Activated T-helper 17 cell treated with anti-CD3 and anti-CD28 coated beads, Interleukin-2, amount 50 U/mL, for 72 hours (primary cell): Measurements from ENCODE around the gene KRTAP12-3. TPM values are rescaled to one million over a fixed set of nuclear protein-coding genes. Genes with fewer than 3 reads are reported as not detected.
A peak's percentile ranks its signal among the peaks of the same experiment; 100 is the strongest.
"Not testable (repeated sequence)": the region's sequence is repeated elsewhere in the genome, so short reads cannot be mapped to it uniquely, and the experiment has no call there.

ENCODE experiments used
- ATAC-seq: fragments of 150-1000 bp; cut with Tn5 transposase; replicated peaks from 2 replicates; pipeline ENCODE4 v1.10.0; 2021; ENCODE audit warnings: mild to moderate bottlenecking, moderate library complexity
- H3K27ac Mint-ChIP-seq: one replicate; pipeline ENCODE4 v1.8.0; 2022; ENCODE audit warnings: mixed read lengths
- H3K27me3 Mint-ChIP-seq: one replicate; pipeline ENCODE4 v1.8.0; 2022; ENCODE audit warnings: mixed read lengths
- H3K36me3 Mint-ChIP-seq: one replicate; pipeline ENCODE4 v1.8.0; 2022; ENCODE audit warnings: low read depth, mild to moderate bottlenecking, mixed read lengths
- H3K4me1 Mint-ChIP-seq: one replicate; pipeline ENCODE4 v1.8.0; 2022; ENCODE audit warnings: mixed read lengths
- H3K4me3 Mint-ChIP-seq: one replicate; pipeline ENCODE4 v1.8.0; 2022; ENCODE audit warnings: mild to moderate bottlenecking, mixed read lengths
- H3K9me3 Mint-ChIP-seq: one replicate; pipeline ENCODE4 v1.8.0; 2022; ENCODE audit warnings: mixed read lengths
- total RNA-seq, 2 donors: library from RNA; stranded (reverse); gene quantifications; one replicate each; pipeline ENCODE4 v1.2.3, GENCODE V29; 2022

The KRTAP12-3 gene
- not detected for total RNA-seq

GRCh38 chr21:44657635-44658540 lies at the start of gene KRTAP12-3:
Gene KRTAP12-3, plus strand, starts transcription at chr21:44657932. Its CDS starts 48 bp downstream, at chr21:44657980.
- Mint-ChIP-seq H3K4me3 (peak within 1 kb of the TSS; percentile 81), H3K27ac (peak within 1 kb of the TSS; percentile 82), H3K27me3 (no peaks in the 10 kb centered on the region), H3K9me3 (peaks cover 16% of the 10 kb centered on the region), H3K36me3 (no peaks in the 10 kb centered on the region), H3K4me1 (peaks cover 23% of the 10 kb centered on the region)
- ATAC-seq: peak; percentile 75

DNA sequence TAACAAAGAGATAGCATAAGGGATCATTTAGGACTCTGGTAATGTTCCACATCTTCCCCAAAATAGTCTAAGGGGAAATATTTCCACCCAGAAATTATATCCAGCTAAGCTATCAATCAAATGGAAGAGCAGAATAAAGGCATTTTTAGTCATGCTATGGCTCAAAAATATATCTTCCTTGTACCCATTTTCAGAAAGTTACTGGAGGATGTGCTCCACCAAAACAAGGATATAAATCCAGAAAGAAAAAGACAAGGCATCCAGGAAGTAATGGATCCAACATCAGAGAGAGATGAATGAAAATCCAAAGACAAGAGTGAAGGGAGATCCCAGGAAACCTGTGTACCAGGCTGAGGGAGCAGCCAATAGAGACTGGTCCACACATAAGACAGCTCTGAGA lies 48.5 kb upstream of the KRTAP12-3 start:
- Mint-ChIP-seq H3K9me3 (peaks cover 22% of the 10 kb centered on the region), H3K4me1 (no peaks in the 10 kb centered on the region), H3K27me3 (no peaks in the 10 kb centered on the region), H3K4me3 (no peak overlapping the region), H3K36me3 (no peaks in the 10 kb centered on the region), H3K27ac (no peak overlapping the region)
- ATAC-seq: no peak

GRCh38 chr21:44610157-44610843 lies 47.4 kb upstream of the KRTAP12-3 start:
- not testable (repeated sequence) for ATAC-seq

DNA sequence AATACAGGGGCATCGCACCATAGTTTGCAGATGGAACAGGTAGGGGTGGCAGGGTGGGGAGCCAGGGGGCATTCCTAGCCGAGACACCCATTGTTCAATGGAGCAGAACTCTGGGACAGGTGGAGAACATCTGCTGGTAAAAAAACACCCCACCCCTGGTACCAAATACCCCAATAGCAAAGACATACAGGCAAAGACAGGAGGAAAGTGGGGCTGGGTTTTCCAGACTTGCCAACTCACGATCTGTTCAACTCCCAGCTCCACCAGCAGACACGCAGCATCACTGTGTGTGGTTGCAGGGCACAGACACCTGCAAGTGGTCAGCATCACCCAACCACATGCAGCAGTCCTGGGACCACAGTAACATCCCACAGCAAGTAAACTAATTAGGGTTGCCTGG lies 46.2 kb upstream of the KRTAP12-3 start:
- Mint-ChIP-seq H3K27ac (no peak overlapping the region), H3K4me3 (no peak overlapping the region)
- no peak for ATAC-seq

More at GRCh38 chr21:44610157-44610843, 47.4 kb upstream of the KRTAP12-3 start:
- peaks cover 22% of the 10 kb centered on the region for H3K9me3 Mint-ChIP-seq
- not testable (repeated sequence) for H3K27me3 Mint-ChIP-seq, H3K27ac Mint-ChIP-seq, H3K4me3 Mint-ChIP-seq, H3K4me1 Mint-ChIP-seq, H3K36me3 Mint-ChIP-seq

DNA sequence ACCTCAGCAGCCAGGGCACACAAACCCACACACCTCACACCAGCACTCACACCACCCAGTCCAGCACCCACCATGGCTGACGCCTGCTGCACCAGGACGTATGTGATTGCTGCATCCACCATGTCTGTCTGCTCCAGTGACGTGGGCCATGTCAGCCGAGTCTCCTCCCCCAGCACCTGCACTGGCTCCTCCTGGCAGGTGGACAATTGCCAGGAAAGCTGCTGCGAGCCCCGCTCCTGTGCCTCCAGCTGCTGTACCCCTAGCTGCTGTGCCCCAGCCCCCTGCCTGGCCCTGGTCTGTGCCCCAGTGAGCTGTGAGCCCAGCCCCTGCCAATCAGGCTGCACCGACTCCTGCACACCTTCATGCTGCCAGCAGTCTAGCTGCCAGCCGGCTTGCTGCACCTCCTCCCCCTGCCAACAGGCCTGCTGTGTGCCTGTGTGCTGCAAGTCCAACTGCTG lies 45.7 kb upstream of the KRTAP12-3 start, which contains the start of gene KRTAP10-8:
TSS of gene KRTAP10-8 (plus strand) at position 51 of the 458 bp plus-strand sequence. CDS start at position 73, 22 bp downstream.
- ATAC-seq: no peak
- no peaks in the 10 kb centered on the region for H3K36me3 Mint-ChIP-seq
- peaks cover 19% of the 10 kb centered on the region for H3K9me3 Mint-ChIP-seq
- no peaks in the 10 kb centered on the region for H3K4me1 Mint-ChIP-seq
- H3K27ac Mint-ChIP-seq: no peak within 1 kb of the TSS
- no peaks in the 10 kb centered on the region for H3K27me3 Mint-ChIP-seq
- no peak within 1 kb of the TSS for H3K4me3 Mint-ChIP-seq

More for the DNA sequence above, 46.2 kb upstream of the KRTAP12-3 start:
- no peaks in the 10 kb centered on the region for H3K4me1 Mint-ChIP-seq
- H3K36me3 Mint-ChIP-seq: no peaks in the 10 kb centered on the region
- no peaks in the 10 kb centered on the region for H3K27me3 Mint-ChIP-seq
- peaks cover 20% of the 10 kb centered on the region for H3K9me3 Mint-ChIP-seq

- Mint-ChIP-seq H3K27ac (no peak overlapping the region), H3K4me3 (no peak overlapping the region), H3K27me3 (no peaks in the 10 kb centered on the region), H3K4me1 (no peaks in the 10 kb centered on the region), H3K36me3 (no peaks in the 10 kb centered on the region), H3K9me3 (peaks cover 19% of the 10 kb centered on the region)
- no peak for ATAC-seq
Measured at GRCh38 chr21:44612669-44613229, 45.0 kb upstream of the KRTAP12-3 start.

DNA sequence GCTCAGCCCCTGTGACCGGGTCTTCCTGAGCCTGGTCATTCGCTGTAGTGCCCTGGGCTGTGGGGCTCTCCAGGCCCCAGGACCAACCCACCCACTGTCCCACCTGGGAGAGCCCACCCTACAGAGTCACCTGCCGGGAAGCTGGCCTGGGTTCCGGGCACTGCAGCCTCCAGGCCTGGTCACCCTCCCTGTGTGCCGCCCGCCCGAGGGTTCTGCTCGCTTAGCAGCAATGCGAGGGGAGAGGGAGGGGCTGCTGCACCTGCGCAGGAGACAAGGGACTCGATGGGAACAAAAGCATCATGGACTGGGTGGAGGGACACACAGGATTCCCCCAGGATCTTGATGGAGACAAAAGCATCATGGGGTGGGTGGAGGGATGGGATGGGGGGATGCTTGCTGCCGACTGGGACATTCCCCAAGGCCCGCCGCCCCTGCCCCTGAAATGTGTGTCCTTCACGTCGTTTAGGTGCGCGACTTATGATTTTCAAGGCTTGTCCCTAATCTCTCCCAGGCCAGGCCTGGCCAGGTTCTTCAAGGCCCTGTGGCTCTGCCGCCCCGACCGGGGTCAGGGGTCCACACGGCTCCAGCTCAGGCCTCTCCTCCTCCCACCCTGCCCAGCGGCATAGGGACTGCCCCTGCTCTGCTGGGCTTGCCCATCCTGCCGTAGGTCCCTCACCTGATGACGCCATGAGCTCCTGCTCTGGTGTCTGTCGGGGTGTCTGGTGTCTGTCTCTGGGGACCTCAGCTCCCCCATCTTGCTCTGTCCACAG lies 44.2 kb upstream of the KRTAP12-3 start:
- Mint-ChIP-seq H3K36me3 (no peaks in the 10 kb centered on the region), H3K4me3 (no peak overlapping the region), H3K4me1 (peaks cover 2% of the 10 kb centered on the region), H3K27ac (no peak overlapping the region), H3K9me3 (peaks cover 19% of the 10 kb centered on the region), H3K27me3 (no peaks in the 10 kb centered on the region)
- no peak for ATAC-seq

GRCh38 chr21:44614161-44614631 lies 43.5 kb upstream of the KRTAP12-3 start:
- no peaks in the 10 kb centered on the region for H3K36me3 Mint-ChIP-seq

DNA sequence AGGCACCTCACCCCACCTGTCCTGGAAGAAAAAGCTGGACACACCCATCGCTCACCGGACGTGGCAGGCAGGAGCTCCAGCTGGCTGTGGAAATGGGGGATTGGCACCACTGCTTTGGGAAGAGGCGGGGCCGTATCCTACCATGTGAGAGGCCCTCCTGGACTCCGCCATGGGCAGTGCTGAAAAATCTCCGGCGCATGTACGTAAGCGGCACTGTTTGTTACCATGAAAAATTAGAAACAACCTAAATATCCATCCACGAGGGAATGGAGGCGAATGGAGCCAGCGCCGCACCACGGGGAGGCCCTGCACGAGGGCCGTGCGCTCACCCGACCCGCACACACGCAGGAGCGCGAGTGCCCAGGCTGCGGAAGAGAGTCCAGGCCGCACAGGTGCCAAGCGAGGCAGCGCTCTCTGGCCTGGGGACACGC lies 42.8 kb upstream of the KRTAP12-3 start:
- peaks cover 15% of the 10 kb centered on the region for H3K4me1 Mint-ChIP-seq
- ATAC-seq: no peak
- H3K27ac Mint-ChIP-seq: no peak overlapping the region
- H3K36me3 Mint-ChIP-seq: no peaks in the 10 kb centered on the region
- H3K27me3 Mint-ChIP-seq: no peaks in the 10 kb centered on the region
- H3K9me3 Mint-ChIP-seq: peaks cover 21% of the 10 kb centered on the region
- H3K4me3 Mint-ChIP-seq: no peak overlapping the region

More at GRCh38 chr21:44614161-44614631, 43.5 kb upstream of the KRTAP12-3 start:
- Mint-ChIP-seq H3K27me3 (no peaks in the 10 kb centered on the region), H3K9me3 (peaks cover 20% of the 10 kb centered on the region), H3K4me1 (peaks cover 9% of the 10 kb centered on the region), H3K4me3 (no peak overlapping the region), H3K27ac (no peak overlapping the region)
- ATAC-seq: no peak

DNA sequence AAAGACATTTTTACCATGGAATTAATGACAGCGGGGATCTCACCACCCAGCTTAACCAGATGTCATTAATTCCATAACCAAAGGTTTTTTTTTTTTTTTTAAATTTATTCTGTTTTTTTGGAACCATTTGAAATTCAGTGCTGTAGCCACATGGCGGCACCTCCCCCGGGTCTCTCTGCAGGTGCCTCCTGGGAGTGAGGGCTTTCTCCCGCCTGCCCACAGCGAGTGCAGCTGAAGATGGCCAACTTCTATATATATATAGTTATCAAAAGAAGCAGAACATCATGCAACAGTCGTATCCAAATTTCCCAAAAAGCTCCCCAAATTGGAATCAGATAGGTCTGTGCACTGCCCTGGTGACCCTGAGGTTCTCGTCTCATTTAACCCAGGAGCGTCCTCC lies 42.3 kb upstream of the KRTAP12-3 start:
- Mint-ChIP-seq H3K36me3 (no peaks in the 10 kb centered on the region), H3K9me3 (peaks cover 24% of the 10 kb centered on the region), H3K27me3 (no peaks in the 10 kb centered on the region), H3K27ac (no peak overlapping the region), H3K4me1 (peaks cover 15% of the 10 kb centered on the region), H3K4me3 (no peak overlapping the region)
- no peak for ATAC-seq

- peaks cover 25% of the 10 kb centered on the region for H3K9me3 Mint-ChIP-seq
- no peaks in the 10 kb centered on the region for H3K36me3 Mint-ChIP-seq
- peaks cover 15% of the 10 kb centered on the region for H3K4me1 Mint-ChIP-seq
- H3K27me3 Mint-ChIP-seq: no peaks in the 10 kb centered on the region
- peak overlapping the region; percentile 16 for H3K27ac Mint-ChIP-seq
- H3K4me3 Mint-ChIP-seq: no peak overlapping the region
- no peak for ATAC-seq
Measured at GRCh38 chr21:44615911-44616590, 41.7 kb upstream of the KRTAP12-3 start.

GRCh38 chr21:44616591-44616926 lies 41.2 kb upstream of the KRTAP12-3 start:
- no peak overlapping the region for H3K4me3 Mint-ChIP-seq
- no peaks in the 10 kb centered on the region for H3K27me3 Mint-ChIP-seq
- no peak for ATAC-seq
- H3K9me3 Mint-ChIP-seq: peaks cover 20% of the 10 kb centered on the region
- H3K36me3 Mint-ChIP-seq: no peaks in the 10 kb centered on the region
- H3K4me1 Mint-ChIP-seq: peaks cover 15% of the 10 kb centered on the region
- H3K27ac Mint-ChIP-seq: peak overlapping the region; percentile 16

DNA sequence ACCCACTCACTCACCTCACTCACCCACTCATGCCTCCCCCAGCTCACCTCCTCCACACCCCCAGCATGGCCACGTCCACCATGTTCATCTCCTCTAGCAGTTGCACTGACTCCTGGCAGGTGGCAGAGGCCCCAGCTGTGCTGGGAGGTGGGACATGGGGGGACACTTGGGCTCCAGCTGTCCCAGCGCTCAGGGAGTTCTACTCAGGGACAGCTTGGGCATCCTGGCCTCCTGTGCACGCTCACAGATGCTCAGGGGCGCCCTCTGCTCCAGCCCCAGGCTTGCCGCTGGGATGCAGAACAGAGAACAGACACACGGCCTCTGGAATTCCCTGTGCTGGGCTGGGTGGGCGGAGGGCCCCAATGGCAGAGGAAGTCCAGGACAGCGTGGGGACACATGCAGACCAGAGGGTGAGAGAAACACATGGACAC lies 40.6 kb upstream of the KRTAP12-3 start:
- Mint-ChIP-seq H3K27me3 (no peaks in the 10 kb centered on the region), H3K4me1 (peaks cover 15% of the 10 kb centered on the region), H3K27ac (no peak overlapping the region), H3K9me3 (peaks cover 20% of the 10 kb centered on the region), H3K4me3 (no peak overlapping the region), H3K36me3 (no peaks in the 10 kb centered on the region)
- ATAC-seq: no peak
